Cardiac muscle cell (in vitro differentiated cells and primary cell): ENCODE measurements around the gene CACNA2D3. TPM values are rescaled to one million over a fixed set of nuclear protein-coding genes. Genes with fewer than 3 reads are reported as not detected.
A peak's percentile ranks its signal among the peaks of the same experiment; 100 is the strongest.

Source experiments
- DNase-seq, 2 donors: peaks; one replicate each; pipeline versions ENCODE4 v3.0.0 to v3.0.0-alpha.2; 2010 to 2017; ENCODE audit warnings: low read depth in 1 of 2, low spot score in 1 of 2
- H3K27ac ChIP-seq: fragments of 200-600 bp; sonication (generic); 2 replicates; pipeline ENCODE4 v1.5.1; 2016
- H3K27me3 ChIP-seq: fragments of 200-600 bp; sonication (generic); 2 replicates; pipeline ENCODE4 v1.6.0; 2016; ENCODE audit warnings: control low read depth
- H3K36me3 ChIP-seq: fragments of 200-600 bp; sonication (generic); 2 replicates; pipeline ENCODE4 v1.5.1; 2016; ENCODE audit warnings: control low read depth
- H3K4me1 ChIP-seq: fragments of 200-600 bp; sonication (generic); 2 replicates; pipeline ENCODE4 v1.8.1; 2017; ENCODE audit warnings: low read depth, mild to moderate bottlenecking, mixed run types
- H3K4me3 ChIP-seq: fragments of 200-600 bp; sonication (generic); 2 replicates; pipeline ENCODE4 v1.5.1; 2016; ENCODE audit warnings: mild to moderate bottlenecking
- H3K9me3 ChIP-seq: fragments of 200-600 bp; sonication (generic); 2 replicates; pipeline ENCODE4 v1.5.1; 2017; ENCODE audit warnings: low read depth, mild to moderate bottlenecking, control low read depth
- CTCF ChIP-seq: IDR thresholded peaks from 2 replicates; pipeline ENCODE4 v1.5.1; 2012; ENCODE audit warnings: low read depth, mild to moderate bottlenecking, low read length
- polyA plus RNA-seq: library from polyadenylated mRNA; unstranded; fragments of >200 nt; fragmentation: Nextera tagmentation; extraction: Ambion mirVana; gene quantifications from 2 replicates; pipeline ENCODE4 v1.2.1, GENCODE V29; 2016
- total RNA-seq: library from RNA; depleted of rRNA; stranded (reverse); fragments of >200 nt; gene quantifications from 2 replicates; pipeline ENCODE4 v1.2.3, GENCODE V29; 2016

The CACNA2D3 gene
- total and polyA plus RNA-seq, 2 experiments from 2014 or later, result 0.45 to 0.59 TPM

GRCh38 chr3:54565956-54566355, 443.6 kb downstream of the CACNA2D3 start:
- H3K36me3 ChIP-seq, result no peaks in the 10 kb centered on the region
- H3K27me3 ChIP-seq, result peaks cover 21% of the 10 kb centered on the region
- DNase-seq, result no peak

GRCh38 chr3:54567949-54568348, 445.6 kb downstream of the CACNA2D3 start:
- no peak for TF ChIP-seq CTCF
- DNase-seq, result no peak
- H3K36me3 ChIP-seq, result no peaks in the 10 kb centered on the region
- H3K4me1 ChIP-seq, result no peaks in the 10 kb centered on the region
- H3K27ac ChIP-seq, result no peak overlapping the region
- H3K27me3 ChIP-seq, result peaks cover 21% of the 10 kb centered on the region
- H3K9me3 ChIP-seq, result no peaks in the 10 kb centered on the region
- no peak overlapping the region for H3K4me3 ChIP-seq

More at GRCh38 chr3:54565956-54566355, 443.6 kb downstream of the CACNA2D3 start:
- no peak overlapping the region for H3K27ac ChIP-seq
- no peaks in the 10 kb centered on the region for H3K9me3 ChIP-seq
- TF ChIP-seq CTCF, result no peak
- no peaks in the 10 kb centered on the region for H3K4me1 ChIP-seq
- no peak overlapping the region for H3K4me3 ChIP-seq

DNA sequence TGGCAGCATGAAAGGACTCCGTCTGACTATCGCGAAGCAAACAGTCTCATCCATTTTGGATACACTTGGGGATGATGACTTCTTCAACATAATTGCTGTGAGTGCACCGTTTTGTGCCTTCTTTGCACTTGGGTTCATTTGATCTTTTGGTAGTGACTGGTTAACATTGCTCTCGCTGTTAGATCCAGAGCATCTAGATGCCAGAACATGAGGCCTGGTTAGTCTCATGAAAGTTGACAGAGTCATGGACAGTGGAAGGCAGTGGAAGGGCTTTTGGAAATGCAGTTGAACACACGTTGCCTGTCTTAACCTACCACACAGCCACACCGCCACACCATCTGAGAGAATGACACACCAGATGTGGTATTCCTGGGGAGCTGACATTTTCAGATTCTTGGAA, 447.7 kb downstream of the CACNA2D3 start:
- TF ChIP-seq CTCF, result no peak
- H3K4me3 ChIP-seq, result no peak overlapping the region
- no peak overlapping the region for H3K27ac ChIP-seq
- H3K36me3 ChIP-seq, result no peaks in the 10 kb centered on the region
- H3K27me3 ChIP-seq, result peaks cover 17% of the 10 kb centered on the region
- peaks cover 10% of the 10 kb centered on the region for H3K4me1 ChIP-seq
- H3K9me3 ChIP-seq, result no peaks in the 10 kb centered on the region
- no peak for DNase-seq

DNA sequence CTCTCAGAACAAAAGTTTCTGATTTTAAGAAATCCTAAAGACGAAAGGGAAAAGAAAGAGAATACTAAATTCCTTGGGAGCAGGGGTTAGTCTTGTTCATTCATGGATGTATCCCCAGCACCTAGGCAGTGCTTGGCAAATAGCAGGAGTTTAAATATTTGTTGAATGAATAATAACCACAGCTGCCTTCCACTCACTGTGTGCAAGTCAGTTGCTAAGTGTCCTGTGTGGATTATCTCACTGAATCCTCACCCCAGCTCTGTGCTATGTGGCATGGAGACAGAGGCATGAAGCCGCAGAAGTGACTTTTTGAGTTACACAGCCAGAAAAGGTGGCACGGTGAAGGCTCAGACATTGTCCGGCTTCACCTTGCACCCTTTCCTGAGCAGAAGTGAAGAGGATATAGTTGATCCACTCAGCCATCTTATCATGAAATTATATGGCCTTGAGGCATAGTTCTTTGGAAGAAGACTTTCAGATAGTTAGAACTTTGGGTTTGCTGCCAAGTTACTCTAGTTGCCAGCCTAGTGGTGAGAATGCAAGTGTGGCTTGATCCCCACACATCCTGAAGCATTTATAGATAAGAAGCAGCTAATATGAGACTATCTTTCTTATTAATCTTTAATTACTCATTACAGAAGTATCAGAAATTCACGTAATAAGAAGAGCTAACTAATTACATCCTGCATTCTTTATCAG, 450.0 kb downstream of the CACNA2D3 start:
- peak in 1 of 2 donors; percentile 8 for DNase-seq
- Histone ChIP-seq H3K4me1 (peaks cover 19% of the 10 kb centered on the region), H3K36me3 (no peaks in the 10 kb centered on the region), H3K27me3 (peaks cover 12% of the 10 kb centered on the region), H3K27ac (no peak overlapping the region), H3K4me3 (no peak overlapping the region), H3K9me3 (no peaks in the 10 kb centered on the region)
- TF ChIP-seq CTCF, result no peak

DNA sequence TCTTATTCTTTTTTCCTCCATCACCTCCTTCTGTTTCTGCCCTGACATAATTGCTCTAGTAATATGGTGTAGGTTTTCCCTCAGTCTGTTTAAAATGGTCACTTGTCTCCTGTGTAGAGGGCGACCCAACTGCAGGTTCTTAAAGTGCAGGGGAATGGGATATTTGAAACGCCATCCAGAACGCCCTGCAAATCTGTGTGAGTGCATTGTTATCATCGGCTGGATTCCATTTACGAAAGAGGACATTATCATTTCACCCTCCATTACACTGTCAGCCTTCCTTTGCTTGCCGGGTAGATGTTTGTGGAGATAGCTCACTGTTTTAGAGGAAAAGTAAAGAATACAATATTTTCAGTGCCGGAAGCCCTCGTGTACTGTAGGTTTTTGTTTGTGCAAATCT, 451.5 kb downstream of the CACNA2D3 start:
- Histone ChIP-seq H3K27me3 (peaks cover 14% of the 10 kb centered on the region), H3K27ac (no peak overlapping the region), H3K4me1 (peaks cover 19% of the 10 kb centered on the region), H3K36me3 (no peaks in the 10 kb centered on the region), H3K9me3 (no peaks in the 10 kb centered on the region), H3K4me3 (no peak overlapping the region)
- TF ChIP-seq CTCF, result no peak
- DNase-seq, result no peak
